Activated CD4-positive, CD25-positive, alpha-beta regulatory T cell treated with anti-CD3 and anti-CD28 coated beads, Interleukin-2, amount 50 U/mL, for 16 hours (primary cell): ENCODE measurements around the gene MCF2L2.
"Not testable (repeated sequence)": the region's sequence is repeated elsewhere in the genome, so short reads cannot be mapped to it uniquely, and the experiment has no call there.

Experiments used
- DNase-seq: peaks from one replicate; pipeline ENCODE4 v3.0.0-alpha.2; 2020; ENCODE audit warnings: low read depth, low spot score

The MCF2L2 gene

GRCh38 chr3:183167975-183168374 lies 260.4 kb downstream of the MCF2L2 start:
- not testable (repeated sequence) for DNase-seq

DNA sequence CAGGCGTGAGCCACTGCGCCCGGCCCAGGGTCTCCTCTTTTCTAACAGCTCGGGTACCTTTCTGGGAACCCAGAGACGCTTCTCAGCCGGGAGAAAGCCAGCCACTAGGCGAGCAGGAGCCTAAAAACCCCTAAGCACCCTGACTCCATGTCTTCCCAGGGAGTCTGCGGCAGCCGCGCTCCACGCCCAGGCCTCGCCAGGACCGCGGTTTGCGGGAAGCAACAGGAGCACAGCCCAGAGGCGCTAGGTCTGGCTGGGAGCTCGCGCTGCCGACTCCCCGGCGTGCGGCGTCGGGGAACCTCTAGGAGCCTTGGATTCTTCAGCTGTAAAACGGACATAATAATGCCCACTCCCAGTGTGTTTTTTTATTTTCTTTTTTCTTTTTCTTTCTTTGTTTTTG lies 264.9 kb downstream of the MCF2L2 start:
- DNase-seq: no peak

DNA sequence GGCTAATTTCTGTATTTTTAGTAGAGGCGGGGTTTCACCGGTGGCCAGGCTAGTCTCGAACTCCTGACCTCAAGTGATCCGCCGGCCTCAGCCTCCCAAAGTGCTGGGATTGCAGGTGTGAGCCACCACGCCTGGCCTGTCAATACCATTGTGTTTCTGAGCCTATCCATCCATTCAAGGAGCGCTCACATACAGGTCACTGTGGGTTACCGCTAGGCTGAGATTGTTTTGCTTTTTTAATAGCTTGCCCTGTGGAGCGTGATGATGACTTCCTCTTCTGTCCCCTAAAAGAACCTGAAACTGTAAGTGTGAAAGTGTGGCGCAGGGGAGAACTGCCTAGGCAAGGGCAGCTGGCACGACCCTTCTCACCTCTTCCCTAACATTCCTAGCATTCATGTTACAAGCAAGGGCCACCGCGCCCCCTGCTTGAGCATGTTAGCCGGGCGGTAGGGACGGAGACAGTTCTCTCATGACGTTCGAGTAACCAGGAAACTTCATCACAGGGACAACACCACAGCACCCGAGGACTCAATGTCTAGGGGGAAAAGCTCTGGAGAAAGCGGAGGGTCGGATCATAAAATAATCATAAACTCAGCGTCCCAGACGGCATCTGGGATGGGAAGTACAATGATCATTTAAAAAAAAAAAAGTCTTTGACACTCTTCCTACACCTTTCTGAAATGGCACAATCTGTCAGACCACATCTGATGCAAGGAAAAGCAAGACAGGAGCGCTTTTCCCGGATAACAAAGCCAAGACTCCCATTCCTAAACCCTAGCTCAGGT lies 266.7 kb downstream of the MCF2L2 start:
- DNase-seq: no peak

GRCh38 chr3:183160616-183161015 lies 267.8 kb downstream of the MCF2L2 start:
- DNase-seq: no peak

DNA sequence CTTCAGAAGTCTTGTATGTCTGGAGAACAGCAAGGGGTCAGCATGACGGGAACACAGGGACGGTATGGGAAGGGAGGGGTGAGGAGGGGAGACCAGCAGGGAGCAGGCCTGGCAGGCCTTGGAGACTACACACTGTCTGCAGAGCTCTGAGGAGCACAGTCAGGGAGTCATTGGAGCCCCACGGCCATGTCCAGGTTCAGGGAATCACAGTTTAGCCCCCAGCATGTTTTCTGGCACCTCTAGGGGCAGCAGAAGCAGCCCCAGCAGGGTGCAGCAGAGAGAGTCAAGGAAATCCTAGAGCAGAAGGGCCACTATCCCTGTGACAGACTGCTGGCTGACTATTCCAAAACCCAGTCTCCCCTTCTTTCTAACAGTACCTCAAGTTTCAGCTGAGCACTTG lies 269.1 kb downstream of the MCF2L2 start:
- DNase-seq: no peak

GRCh38 chr3:183158551-183159006 lies 269.8 kb downstream of the MCF2L2 start:
- DNase-seq: no peak

- no peak for DNase-seq
Observed at GRCh38 chr3:183158113-183158512, 270.3 kb downstream of the MCF2L2 start.

GRCh38 chr3:183156266-183156665 lies 272.2 kb downstream of the MCF2L2 start:
- no peak for DNase-seq

- DNase-seq: no peak
Observed at GRCh38 chr3:183155499-183155898, 272.9 kb downstream of the MCF2L2 start.

DNA sequence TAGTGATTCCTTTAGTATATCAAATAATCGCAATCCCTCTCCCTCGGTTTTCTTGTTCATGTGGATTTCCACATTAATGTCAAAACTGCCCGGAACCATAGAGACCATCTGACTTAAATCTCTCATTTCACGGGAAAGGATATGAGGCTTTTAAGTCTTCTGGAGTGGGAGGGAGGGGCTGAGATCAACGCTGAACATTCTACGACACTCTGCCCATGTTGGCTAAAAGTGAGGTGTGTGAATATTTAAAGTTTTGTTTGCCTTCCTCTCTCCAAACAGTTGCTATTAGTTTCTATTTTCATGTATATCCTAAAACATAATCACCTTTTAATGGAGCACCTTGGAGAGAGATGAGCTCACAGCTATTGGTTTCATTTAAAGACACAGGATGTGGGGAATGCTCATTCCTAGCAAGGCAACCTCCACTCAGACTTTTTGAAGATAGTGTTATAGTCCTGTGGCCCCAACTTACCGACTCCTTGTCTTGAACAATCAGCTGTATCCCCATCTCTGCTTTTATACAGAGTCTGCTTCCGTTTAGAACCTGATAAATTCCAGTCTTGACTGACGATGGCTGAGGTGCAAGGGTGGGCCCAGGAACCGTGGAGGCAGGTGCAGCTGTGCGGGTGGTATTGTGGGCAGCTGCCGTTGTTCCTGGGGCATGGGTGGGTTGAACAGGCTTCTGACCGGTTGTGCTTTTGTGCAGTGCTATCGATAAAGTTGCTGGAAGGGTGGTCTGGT lies 275.0 kb downstream of the MCF2L2 start:
- no peak for DNase-seq

- no peak for DNase-seq
Observed at GRCh38 chr3:183151821-183152351, 276.5 kb downstream of the MCF2L2 start.

GRCh38 chr3:183151086-183151485 lies 277.3 kb downstream of the MCF2L2 start:
- no peak for DNase-seq

GRCh38 chr3:183149915-183150750 lies 278.3 kb downstream of the MCF2L2 start:
- DNase-seq: no peak

DNA sequence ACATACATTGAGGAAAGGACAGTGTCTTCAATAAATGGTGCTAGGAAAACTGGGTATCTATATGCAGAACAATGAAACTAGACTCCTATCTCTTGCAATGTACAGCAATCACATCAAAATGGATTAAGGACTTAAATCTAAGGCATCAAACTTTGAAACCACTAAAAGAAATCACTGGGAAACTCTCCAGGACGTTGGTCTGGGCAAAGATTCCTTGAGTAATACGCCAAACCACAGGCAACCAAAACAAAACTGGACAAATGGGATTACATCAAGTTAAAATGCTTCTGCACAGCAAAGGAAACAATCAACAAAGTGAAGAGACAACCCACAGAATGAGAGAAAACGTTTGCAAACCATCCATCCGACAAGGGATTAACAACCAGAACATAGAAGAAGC lies 280.4 kb downstream of the MCF2L2 start:
- DNase-seq: no peak

DNA sequence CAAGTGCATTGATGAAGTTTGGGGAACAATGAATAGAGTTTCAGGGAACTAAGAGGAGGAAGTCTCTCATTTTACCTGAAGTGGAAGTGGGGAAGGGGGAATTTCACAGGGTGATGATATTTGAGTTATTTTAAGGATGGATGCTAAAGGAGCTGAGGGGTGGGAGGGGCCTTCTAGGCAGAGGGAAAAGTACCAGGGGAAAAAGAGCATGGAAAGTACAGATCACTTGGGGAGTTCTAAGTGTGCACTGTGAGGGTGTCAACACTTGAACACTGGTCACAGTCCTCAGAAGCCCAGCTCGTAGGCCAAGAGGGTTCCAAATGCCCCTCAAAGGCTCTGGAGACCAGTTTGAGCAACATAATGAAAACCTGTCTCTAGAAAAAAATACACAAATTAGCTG lies 284.1 kb downstream of the MCF2L2 start:
- no peak for DNase-seq

DNA sequence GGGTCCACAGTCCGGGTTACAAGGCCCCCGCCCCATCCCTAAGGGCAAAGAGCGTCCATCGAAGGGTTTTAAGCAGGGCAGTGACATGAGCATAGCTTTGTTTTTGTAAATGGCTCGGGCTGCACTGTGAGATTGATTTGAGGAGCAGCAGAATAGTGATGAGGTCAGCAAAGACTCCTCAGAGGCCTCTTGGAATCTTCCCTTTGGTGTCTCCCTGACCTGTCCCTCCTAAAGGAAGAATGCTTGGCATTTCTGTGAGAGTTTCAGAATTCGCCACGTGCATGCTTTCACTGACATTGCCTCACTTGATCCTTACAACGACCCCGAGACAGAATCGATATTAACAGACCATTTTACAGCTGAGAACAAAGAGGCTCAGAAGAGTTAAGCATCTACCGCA lies 286.2 kb downstream of the MCF2L2 start:
- DNase-seq: no peak

GRCh38 chr3:183134844-183135243 lies 293.6 kb downstream of the MCF2L2 start:
- no peak for DNase-seq

DNA sequence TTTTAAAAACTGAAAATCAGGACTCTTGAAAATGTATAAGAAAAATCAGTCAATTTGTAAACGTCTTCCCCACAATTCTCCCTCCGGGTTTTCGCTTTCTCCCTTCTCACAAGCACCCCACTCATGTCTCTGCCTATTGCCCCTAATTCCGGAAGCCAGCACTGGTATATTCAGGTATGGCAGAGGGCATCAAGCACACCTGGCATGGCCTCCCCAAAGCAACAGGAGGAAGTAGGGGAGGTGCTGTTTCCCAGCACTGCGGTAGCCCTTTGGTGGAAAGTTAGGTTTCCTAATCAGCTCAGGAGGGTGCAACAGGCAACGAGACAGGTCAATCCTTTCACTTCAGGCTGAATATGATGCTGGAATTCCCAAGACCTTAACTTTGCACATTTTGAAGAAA lies 296.0 kb downstream of the MCF2L2 start:
- DNase-seq: no peak

DNA sequence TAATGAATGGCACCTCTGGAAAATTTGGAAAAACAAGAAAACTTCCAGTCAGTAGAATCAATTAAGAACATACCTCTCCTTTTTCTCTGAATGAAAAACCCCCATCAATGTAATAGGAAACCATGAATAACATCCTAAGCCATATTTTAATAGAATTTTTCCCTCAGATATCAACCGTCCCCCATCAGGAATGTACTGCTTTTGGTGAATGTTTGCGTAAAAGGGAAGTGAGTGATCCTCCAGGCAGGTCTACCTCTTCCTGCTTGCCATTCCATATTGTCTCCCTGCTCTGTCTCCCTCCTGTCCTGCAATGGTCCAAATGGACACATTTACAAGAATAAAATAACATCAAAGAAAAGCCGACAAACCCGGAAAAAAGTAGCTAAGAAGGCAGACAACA lies 296.7 kb downstream of the MCF2L2 start:
- no peak for DNase-seq

DNA sequence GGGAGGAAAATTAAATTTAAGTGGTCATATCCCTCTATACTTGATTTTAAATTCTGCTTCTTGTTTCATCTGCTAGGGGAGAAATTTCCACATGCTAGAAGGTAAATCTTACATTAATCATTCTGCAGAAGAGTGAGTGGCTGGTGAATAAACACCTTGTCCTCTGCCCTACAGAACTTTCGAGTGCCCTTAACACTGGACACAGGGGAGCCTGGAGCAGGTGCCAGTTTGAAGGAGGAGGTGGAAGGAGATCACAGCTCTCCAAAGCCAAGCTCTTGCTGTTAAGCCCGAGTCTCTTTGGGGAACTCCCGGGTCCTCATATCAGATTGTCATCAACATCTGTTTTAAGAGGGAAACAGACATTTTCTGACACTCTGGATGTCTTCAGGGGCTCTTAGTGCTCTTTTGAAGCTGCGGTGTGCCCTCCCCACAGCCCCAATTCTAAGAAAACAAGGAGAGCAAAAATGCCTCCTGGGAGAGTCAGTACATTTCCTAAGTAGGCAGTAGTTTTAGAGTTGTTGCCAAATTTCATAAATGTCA lies 297.2 kb downstream of the MCF2L2 start:
- DNase-seq: no peak

- no peak for DNase-seq
Observed at GRCh38 chr3:183129243-183129642, 299.2 kb downstream of the MCF2L2 start.

- DNase-seq: no peak
Observed at GRCh38 chr3:183128709-183129108, 299.7 kb downstream of the MCF2L2 start.
